ENCODE data around the gene VPS11.

GRCh38 chr11:119025099-119025473 is 42.5 kb upstream of the VPS11 start:
- TF ChIP-seq CTCF (conservative IDR thresholded peaks at IDR 0.05; ENCODE audit: low read length) (no peak), EZH2phosphoT487 (IDR thresholded peaks at IDR 0.05; ENCODE audit: borderline replicate concordance, low read depth, low read length) (no peak)

All from OCI-LY7 (cell line).